K562 (cell line): Measurements from ENCODE around the gene GTF3C1. TPM values are rescaled to one million over a fixed set of nuclear protein-coding genes. Genes with fewer than 3 reads are reported as not detected.
A peak's percentile ranks its signal among the peaks of the same experiment; 100 is the strongest.

Source experiments
- ATAC-seq: fragments of 200-7000 bp; cut with Tn5 transposase; 3 replicates; pipeline ENCODE4 v1.9.1; 2020; ENCODE audit warnings: moderate library complexity
- BruUV-seq: library from RNA; stranded (reverse); fragments of 400-500 nt; replicated peaks from 2 replicates; lab custom pipeline; 2021; lab: Mats Ljungman, UMichigan
- CTCF ChIA-PET: fragments of 300-600 bp; formaldehyde crosslinking; extraction: SDS; loops from one replicate; lab custom pipeline; 2021; ENCODE audit warnings: low intra/inter-chr PET ratio; lab: Yijun Ruan, JAX
- POLR2A ChIA-PET: fragments of 300-600, 350-650 bp; sonication (Branson Sonifier 250); formaldehyde crosslinking; extraction: SDS; loops from one replicate; lab custom pipeline; 2021; ENCODE audit warnings: antibody characterized with exemption, inconsistent platforms; lab: Yijun Ruan, JAX
- DNase-seq, 4 experiments: peaks; one replicate each; pipeline versions ENCODE4 v3.0.0 to v3.0.0-alpha.2; 2011 to 2018; ENCODE audit warnings: low spot score in 3 of 4, mixed read lengths in 3 of 4; ENCODE audit errors: extremely low read depth in 1 of 4
- FAIRE-seq: peaks from 2 replicates; lab custom pipeline; 2011; peaks lifted over from hg19 to GRCh38; lab: Jason Lieb, UNC
- H2AFZ ChIP-seq: 2 replicates; pipeline ENCODE4 v1.6.0; 2011; ENCODE audit warnings: low read depth, low read length, control low read depth, inconsistent platforms
- H3K27ac ChIP-seq: fragments of 200-600 bp; 3 replicates; pipeline ENCODE4 v1.8.0; 2011; ENCODE audit warnings: low read depth, mild to moderate bottlenecking, control low read depth, inconsistent platforms, low read length, moderate library complexity, mixed read lengths; ENCODE audit errors: extremely low read depth
- H3K27me3 ChIP-seq, 2 experiments: fragments of 300-600 bp in 1 of 2; 2 replicates in 1 of 2; 3 replicates in 1 of 2; pipeline versions ENCODE4 v1.6.0 to v1.8.0; 2011; ENCODE audit warnings: inconsistent platforms in 2 of 2, low read length in 2 of 2, mild to moderate bottlenecking in 1 of 2, mixed read lengths in 1 of 2, moderate library complexity in 1 of 2; ENCODE audit not compliant: control insufficient read depth in 2 of 2, insufficient read depth in 2 of 2
- H3K36me3 ChIP-seq: fragments of 300-600 bp; 3 replicates; pipeline ENCODE4 v1.8.0; 2011; ENCODE audit warnings: mild to moderate bottlenecking, low read length, inconsistent platforms; ENCODE audit not compliant: control insufficient read depth, insufficient read depth
- H3K4me1 ChIP-seq, 2 experiments: fragments of 200-600 bp in 1 of 2; replicated peaks in 1 of 2; 2 replicates in 1 of 2; 3 replicates in 1 of 2; pipeline versions ENCODE4 v1.5.1 to v1.8.0; 2011; ENCODE audit warnings: inconsistent platforms in 2 of 2, low read length in 2 of 2, mild to moderate bottlenecking in 1 of 2, mixed read lengths in 1 of 2, moderate library complexity in 1 of 2; ENCODE audit not compliant: control insufficient read depth in 2 of 2, insufficient read depth in 2 of 2
- H3K4me2 ChIP-seq: 2 replicates; pipeline ENCODE4 v1.6.1; 2011; ENCODE audit warnings: low read length, control low read depth, inconsistent platforms, mixed read lengths; ENCODE audit not compliant: insufficient read depth
- H3K4me3 ChIP-seq: fragments of 200-600 bp; sonication (generic), shearing (Covaris generic); 2 replicates; pipeline ENCODE4 v1.5.1; 2016; ENCODE audit warnings: control low read depth, inconsistent platforms
- H3K79me2 ChIP-seq: fragments of 200-600 bp; 3 replicates; pipeline ENCODE4 v1.8.0; 2011; ENCODE audit warnings: low read length, inconsistent platforms; ENCODE audit not compliant: control insufficient read depth, insufficient read depth
- H3K9ac ChIP-seq, 2 experiments: 2 replicates each; pipeline versions ENCODE4 v1.6.0 to v1.6.1; 2011; ENCODE audit warnings: low read depth in 2 of 2, low read length in 2 of 2, control low read depth in 1 of 2, inconsistent platforms in 1 of 2, mild to moderate bottlenecking in 1 of 2, mixed read lengths in 1 of 2; ENCODE audit not compliant: insufficient read depth in 1 of 2
- H3K9me1 ChIP-seq: one replicate; pipeline ENCODE4 v1.6.0; 2011; ENCODE audit warnings: inconsistent platforms, mild to moderate bottlenecking, low read length, moderate library complexity; ENCODE audit not compliant: control insufficient read depth, insufficient read depth
- H3K9me3 ChIP-seq: replicated peaks from 2 replicates; pipeline ENCODE4 v1.5.1; 2011; ENCODE audit warnings: low read depth, low read length, inconsistent platforms; ENCODE audit not compliant: control insufficient read depth, insufficient read depth
- H4K20me1 ChIP-seq: replicated peaks from 2 replicates; pipeline ENCODE4 v1.6.1; 2011; ENCODE audit warnings: low read length, inconsistent platforms, mixed read lengths; ENCODE audit not compliant: control insufficient read depth, insufficient read depth
- ESRRA ChIP-seq: fragments of 450-650 bp; IDR thresholded peaks from 2 replicates; pipeline ENCODE4 v1.6.1; 2014; ENCODE audit warnings: low read depth, mild to moderate bottlenecking, moderate library complexity, borderline replicate concordance
- IFI16 ChIP-seq: fragments of 250-450 bp; sonication (Bioruptor Pico); IDR thresholded peaks from 2 replicates; pipeline ENCODE4 v2.1.2; 2022; ENCODE audit warnings: mild to moderate bottlenecking, inconsistent platforms
- MBD2 ChIP-seq: sonication (generic); IDR thresholded peaks from 2 replicates; pipeline ENCODE4 v1.6.1; 2016; ENCODE audit warnings: low read depth, borderline replicate concordance
- WGBS: fragments of 100-300 bp; shearing (Covaris generic); methylation state at CpG from one replicate; pipeline ENCODE4 v1.1.6; 2016; ENCODE audit warnings: low coverage, mixed read lengths; ENCODE audit not compliant: insufficient coverage; ENCODE audit errors: missing lambda C conversion rate; 5-methylcytosine and 5-hydroxymethylcytosine counted together
- in situ Hi-C: fragments of 300-500 bp; cut with MboI; formaldehyde crosslinking; loops from 4 replicates; pipeline ENCODE4 v1.15.0; 2018; ENCODE audit warnings: inconsistent platforms, mixed read lengths
- intact Hi-C: fragments of 100-400 bp; cut with micrococcal nuclease; formaldehyde crosslinking; loops from 2 replicates; pipeline ENCODE4 v1.14.2; 2022
- polyA plus RNA-seq, 8 experiments: library from polyadenylated mRNA; depleted of rRNA in 4 of 8; stranded (reverse) in 5 of 8; unstranded in 3 of 8; fragments of >200 nt; fragmentation: Nextera tagmentation in 2 of 8; fragmentation: Illumina TruSeq in 1 of 8; extraction: Ambion mirVana in 2 of 8; extraction: Trizol in 1 of 8; gene quantifications; 2 replicates each; pipeline versions ENCODE4 v1.2.1 to v1.2.3, GENCODE V29; 2011 to 2014; ENCODE audit warnings: inconsistent platforms in 1 of 8, missing spikeins in 1 of 8
- total RNA-seq, 7 experiments: library from RNA; depleted of rRNA in 6 of 7; stranded (reverse); fragments of >200 nt in 6 of 7; fragmentation: Illumina TruSeq in 2 of 7; extraction: Trizol in 2 of 7; gene quantifications; 2 replicates each; pipeline versions ENCODE4 v1.2.1 to v1.2.3, GENCODE V29; 2011 to 2021; ENCODE audit warnings: low replicate concordance in 1 of 7
- TF ChIP-seq, protein P1 (sequence below): fragments of 250-450 bp; sonication (Bioruptor Pico); IDR thresholded peaks from 2 replicates; pipeline ENCODE4 v1.4.0; 2020; ENCODE audit warnings: mild to moderate bottlenecking, moderate library complexity
- TF ChIP-seq, protein P2 (sequence below): fragments of 450-650 bp; formaldehyde crosslinking; IDR thresholded peaks from 2 replicates; pipeline ENCODE4 v1.4.0; 2020; ENCODE audit warnings: mild to moderate bottlenecking, moderate library complexity

GTF3C1 gene
- total and polyA plus RNA-seq, 9 of the 15 experiments (the other 6 are each of a cell fraction or from before 2014, with no cell fraction given) = 0.72 to 63.6 (median 30.9) TPM

DNA sequence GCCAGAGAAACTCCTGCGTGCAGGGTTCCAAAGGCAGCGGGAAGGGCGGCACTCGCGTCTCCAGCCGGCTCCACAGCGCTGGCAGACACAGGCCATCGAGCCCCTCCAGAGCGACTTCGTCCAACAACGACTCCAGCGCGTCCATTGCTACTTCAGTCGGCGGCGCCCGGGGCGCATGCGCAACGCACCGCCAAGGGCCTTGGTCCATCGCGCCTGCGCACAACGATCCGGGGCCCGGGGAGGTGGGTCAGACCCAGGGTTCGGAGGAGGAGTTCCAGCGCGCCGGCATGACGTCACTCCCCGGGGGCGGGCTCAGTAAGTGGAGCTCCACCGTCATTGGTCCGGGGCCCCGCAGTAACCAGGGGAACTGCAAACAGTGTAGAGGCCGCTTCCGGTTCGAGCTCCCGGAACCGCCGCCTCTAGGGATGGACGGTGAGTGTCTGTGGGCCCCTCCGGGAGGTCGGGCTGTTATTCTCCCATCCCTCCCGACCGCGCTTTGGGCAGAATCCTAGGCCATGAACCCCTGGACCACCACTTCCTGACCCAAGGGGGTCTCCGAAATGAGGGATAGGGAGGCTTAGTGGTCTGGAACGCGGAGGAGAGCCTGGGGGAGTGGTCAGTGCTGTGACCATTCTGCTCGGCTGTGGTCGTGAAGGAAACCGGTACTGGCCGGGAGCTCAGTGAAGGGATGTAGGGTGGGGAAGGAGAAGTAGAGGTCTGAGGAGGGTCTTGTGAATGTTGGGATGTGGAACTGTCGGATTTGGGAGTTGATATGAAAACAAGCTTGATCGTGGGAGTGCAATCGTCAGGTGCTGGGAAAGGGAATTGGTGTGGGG lies at the start of gene GTF3C1, which contains the start of gene KATNIP (continued):
- TF ChIP-seq, protein P1, sequence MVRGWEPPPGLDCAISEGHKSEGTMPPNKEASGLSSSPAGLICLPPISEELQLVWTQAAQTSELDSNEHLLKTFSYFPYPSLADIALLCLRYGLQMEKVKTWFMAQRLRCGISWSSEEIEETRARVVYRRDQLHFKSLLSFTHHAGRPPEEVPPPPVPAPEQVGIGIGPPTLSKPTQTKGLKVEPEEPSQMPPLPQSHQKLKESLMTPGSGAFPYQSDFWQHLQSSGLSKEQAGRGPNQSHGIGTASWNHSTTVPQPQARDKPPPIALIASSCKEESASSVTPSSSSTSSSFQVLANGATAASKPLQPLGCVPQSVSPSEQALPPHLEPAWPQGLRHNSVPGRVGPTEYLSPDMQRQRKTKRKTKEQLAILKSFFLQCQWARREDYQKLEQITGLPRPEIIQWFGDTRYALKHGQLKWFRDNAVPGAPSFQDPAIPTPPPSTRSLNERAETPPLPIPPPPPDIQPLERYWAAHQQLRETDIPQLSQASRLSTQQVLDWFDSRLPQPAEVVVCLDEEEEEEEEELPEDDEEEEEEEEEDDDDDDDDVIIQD (CRISPR knock-in tag) = no peak

DNA sequence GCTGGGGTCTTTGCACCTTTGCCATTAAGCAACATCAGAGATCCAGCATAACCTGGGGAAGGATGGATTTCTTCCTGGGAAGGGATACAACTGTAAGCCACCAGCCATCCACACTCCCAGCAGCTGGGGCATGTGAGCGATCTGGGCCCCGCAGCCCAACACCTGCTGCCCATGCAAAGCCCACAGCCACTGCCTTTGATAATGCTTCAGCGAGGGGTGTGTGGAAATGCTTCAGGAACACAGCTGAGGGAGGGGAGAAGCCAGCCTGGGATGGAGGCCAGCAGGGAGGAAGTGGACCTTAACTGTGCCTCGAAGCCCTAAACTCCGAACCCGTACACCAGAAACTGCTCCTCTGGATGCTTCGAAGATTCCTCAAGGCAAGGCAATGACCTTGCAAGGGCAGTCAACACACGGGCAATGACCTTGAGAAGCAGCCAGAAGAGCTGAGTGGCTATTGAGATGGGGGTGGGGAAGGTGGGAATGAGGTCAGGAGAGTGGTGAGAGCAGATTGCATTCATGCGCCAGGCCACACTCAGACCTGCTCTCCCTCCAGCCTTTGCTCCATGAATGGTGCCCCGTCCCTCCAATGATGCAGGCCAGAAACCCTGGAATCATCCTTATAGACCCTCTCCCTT lies 49.3 kb upstream of the GTF3C1 start:
- no peak for FAIRE-seq

More for the DNA sequence above, 49.3 kb upstream of the GTF3C1 start:
- no peaks in the 10 kb centered on the region for H4K20me1 ChIP-seq
- H2AFZ ChIP-seq = no peak overlapping the region
- H3K9me1 ChIP-seq = no peaks in the 10 kb centered on the region
- DNase-seq (no peak), ATAC-seq (no peak)
- H3K36me3 ChIP-seq = no peaks in the 10 kb centered on the region
- H3K79me2 ChIP-seq = no peaks in the 10 kb centered on the region
- no TSS peak for BruUV-seq
- no peak overlapping the region for H3K4me2 ChIP-seq
- 69% methylated on average over 10 of the region's 10 CpGs for WGBS
- no peak overlapping the region for H3K9ac ChIP-seq
- H3K4me3 ChIP-seq = no peak overlapping the region
- POLR2A ChIA-PET = interaction anchor here (0.8 kb wide), 1 partner anchor 35 kb away, joined by 3 read pairs; no protein-coding TSS in a partner anchor
- no peaks in the 10 kb centered on the region for H3K9me3 ChIP-seq
- H3K27ac ChIP-seq = no peak overlapping the region
- intact Hi-C loops = no loop called here
- CTCF ChIA-PET = no interaction called here
- in situ Hi-C loops = no loop called here
- peaks cover 0 to 7% of the 10 kb centered on the region in 2 experiments; a peak in 3 of 5 replicates for H3K4me1 ChIP-seq
- TF ChIP-seq MBD2 = no peak
- TF ChIP-seq, protein P2, sequence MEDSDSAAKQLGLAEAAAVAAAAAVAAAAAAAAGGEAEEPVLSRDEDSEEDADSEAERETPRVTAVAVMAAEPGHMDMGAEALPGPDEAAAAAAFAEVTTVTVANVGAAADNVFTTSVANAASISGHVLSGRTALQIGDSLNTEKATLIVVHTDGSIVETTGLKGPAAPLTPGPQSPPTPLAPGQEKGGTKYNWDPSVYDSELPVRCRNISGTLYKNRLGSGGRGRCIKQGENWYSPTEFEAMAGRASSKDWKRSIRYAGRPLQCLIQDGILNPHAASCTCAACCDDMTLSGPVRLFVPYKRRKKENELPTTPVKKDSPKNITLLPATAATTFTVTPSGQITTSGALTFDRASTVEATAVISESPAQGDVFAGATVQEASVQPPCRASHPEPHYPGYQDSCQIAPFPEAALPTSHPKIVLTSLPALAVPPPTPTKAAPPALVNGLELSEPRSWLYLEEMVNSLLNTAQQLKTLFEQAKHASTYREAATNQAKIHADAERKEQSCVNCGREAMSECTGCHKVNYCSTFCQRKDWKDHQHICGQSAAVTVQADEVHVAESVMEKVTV (CRISPR knock-in tag) = no peak
- no peak for TF ChIP-seq IFI16 (CRISPR knock-in tag)
- peak; percentile 45; the same call in 1 of the 2 replicates for TF ChIP-seq ESRRA
- H3K27me3 ChIP-seq = no peaks in the 10 kb centered on the region
